ENCODE measurements around the gene ZNF710. TPM values are rescaled to one million over a fixed set of nuclear protein-coding genes. Genes with fewer than 3 reads are reported as not detected.

The ZNF710 gene
- total and polyA plus RNA-seq, 2 of the 13 experiments (the other 11 are each of a cell fraction or from before 2014, with no cell fraction given): 4.7 to 20.6 TPM

GRCh38 chr15:90095521-90095959 lies 94.4 kb downstream of the ZNF710 start (continued):
- TF ChIP-seq ONECUT2 (CRISPR knock-in tag; IDR thresholded peaks at IDR 0.05) (no peak), TBL1XR1 (IDR thresholded peaks at IDR 0.05; ENCODE audit: borderline replicate concordance, low read length, partially characterized antibody) (peak; percentile 81), KMT2A (CRISPR knock-in tag; IDR thresholded peaks at IDR 0.05) (no peak), BCL6 (CRISPR knock-in tag; IDR thresholded peaks at IDR 0.05) (peak; percentile 61), IRF2 (CRISPR knock-in tag; IDR thresholded peaks at IDR 0.05) (0 out of 2 replicates have a peak, but pooled peaks have one; percentile 19), ZNF619 (CRISPR knock-in tag; IDR thresholded peaks at IDR 0.05) (no peak), EHMT2 (IDR thresholded peaks at IDR 0.05; ENCODE audit: borderline replicate concordance, low read depth, low read length) (no peak), ZBTB14 (CRISPR knock-in tag; IDR thresholded peaks at IDR 0.05) (no peak), GATAD2A (CRISPR knock-in tag; IDR thresholded peaks at IDR 0.05) (peak; percentile 47), ZNF713 (CRISPR knock-in tag; IDR thresholded peaks at IDR 0.05) (no peak), ZNF749 (CRISPR knock-in tag; IDR thresholded peaks at IDR 0.05; ENCODE audit: borderline replicate concordance) (no peak), TEAD2 (CRISPR knock-in tag; IDR thresholded peaks at IDR 0.05) (no peak), ZNF773 (CRISPR knock-in tag; IDR thresholded peaks at IDR 0.05; ENCODE audit: borderline replicate concordance) (no peak), ZMYM3 (CRISPR knock-in tag; IDR thresholded peaks at IDR 0.05) (peak; percentile 63; the same call in 1 of the 2 replicates), ESRRA (CRISPR knock-in tag; IDR thresholded peaks at IDR 0.05; ENCODE audit: low read depth) (peak; percentile 87), MEIS1 (CRISPR knock-in tag; IDR thresholded peaks at IDR 0.05; ENCODE audit: borderline replicate concordance) (no peak), ZBTB26 (CRISPR knock-in tag; IDR thresholded peaks at IDR 0.05; ENCODE audit: borderline replicate concordance) (no peak), ZNF335 (CRISPR knock-in tag; IDR thresholded peaks at IDR 0.05) (no peak), ZNF768 (CRISPR knock-in tag; IDR thresholded peaks at IDR 0.05) (no peak), RARA (CRISPR knock-in tag; IDR thresholded peaks at IDR 0.05) (peak; percentile 94)
- TF ChIP-seq, protein P1, sequence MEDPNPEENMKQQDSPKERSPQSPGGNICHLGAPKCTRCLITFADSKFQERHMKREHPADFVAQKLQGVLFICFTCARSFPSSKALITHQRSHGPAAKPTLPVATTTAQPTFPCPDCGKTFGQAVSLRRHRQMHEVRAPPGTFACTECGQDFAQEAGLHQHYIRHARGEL (CRISPR knock-in tag; IDR thresholded peaks at IDR 0.05): no peak
- TF ChIP-seq, protein P2, sequence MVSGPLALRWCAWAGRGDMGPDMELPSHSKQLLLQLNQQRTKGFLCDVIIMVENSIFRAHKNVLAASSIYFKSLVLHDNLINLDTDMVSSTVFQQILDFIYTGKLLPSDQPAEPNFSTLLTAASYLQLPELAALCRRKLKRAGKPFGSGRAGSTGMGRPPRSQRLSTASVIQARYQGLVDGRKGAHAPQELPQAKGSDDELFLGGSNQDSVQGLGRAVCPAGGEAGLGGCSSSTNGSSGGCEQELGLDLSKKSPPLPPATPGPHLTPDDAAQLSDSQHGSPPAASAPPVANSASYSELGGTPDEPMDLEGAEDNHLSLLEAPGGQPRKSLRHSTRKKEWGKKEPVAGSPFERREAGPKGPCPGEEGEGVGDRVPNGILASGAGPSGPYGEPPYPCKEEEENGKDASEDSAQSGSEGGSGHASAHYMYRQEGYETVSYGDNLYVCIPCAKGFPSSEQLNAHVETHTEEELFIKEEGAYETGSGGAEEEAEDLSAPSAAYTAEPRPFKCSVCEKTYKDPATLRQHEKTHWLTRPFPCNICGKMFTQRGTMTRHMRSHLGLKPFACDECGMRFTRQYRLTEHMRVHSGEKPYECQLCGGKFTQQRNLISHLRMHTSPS (CRISPR knock-in tag; IDR thresholded peaks at IDR 0.05; ENCODE audit: low read depth): no peak
- TF ChIP-seq, protein P3, sequence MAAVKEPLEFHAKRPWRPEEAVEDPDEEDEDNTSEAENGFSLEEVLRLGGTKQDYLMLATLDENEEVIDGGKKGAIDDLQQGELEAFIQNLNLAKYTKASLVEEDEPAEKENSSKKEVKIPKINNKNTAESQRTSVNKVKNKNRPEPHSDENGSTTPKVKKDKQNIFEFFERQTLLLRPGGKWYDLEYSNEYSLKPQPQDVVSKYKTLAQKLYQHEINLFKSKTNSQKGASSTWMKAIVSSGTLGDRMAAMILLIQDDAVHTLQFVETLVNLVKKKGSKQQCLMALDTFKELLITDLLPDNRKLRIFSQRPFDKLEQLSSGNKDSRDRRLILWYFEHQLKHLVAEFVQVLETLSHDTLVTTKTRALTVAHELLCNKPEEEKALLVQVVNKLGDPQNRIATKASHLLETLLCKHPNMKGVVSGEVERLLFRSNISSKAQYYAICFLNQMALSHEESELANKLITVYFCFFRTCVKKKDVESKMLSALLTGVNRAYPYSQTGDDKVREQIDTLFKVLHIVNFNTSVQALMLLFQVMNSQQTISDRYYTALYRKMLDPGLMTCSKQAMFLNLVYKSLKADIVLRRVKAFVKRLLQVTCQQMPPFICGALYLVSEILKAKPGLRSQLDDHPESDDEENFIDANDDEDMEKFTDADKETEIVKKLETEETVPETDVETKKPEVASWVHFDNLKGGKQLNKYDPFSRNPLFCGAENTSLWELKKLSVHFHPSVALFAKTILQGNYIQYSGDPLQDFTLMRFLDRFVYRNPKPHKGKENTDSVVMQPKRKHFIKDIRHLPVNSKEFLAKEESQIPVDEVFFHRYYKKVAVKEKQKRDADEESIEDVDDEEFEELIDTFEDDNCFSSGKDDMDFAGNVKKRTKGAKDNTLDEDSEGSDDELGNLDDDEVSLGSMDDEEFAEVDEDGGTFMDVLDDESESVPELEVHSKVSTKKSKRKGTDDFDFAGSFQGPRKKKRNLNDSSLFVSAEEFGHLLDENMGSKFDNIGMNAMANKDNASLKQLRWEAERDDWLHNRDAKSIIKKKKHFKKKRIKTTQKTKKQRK (IDR thresholded peaks at IDR 0.05; ENCODE audit: low read length): no peak
- TF ChIP-seq, protein P4, sequence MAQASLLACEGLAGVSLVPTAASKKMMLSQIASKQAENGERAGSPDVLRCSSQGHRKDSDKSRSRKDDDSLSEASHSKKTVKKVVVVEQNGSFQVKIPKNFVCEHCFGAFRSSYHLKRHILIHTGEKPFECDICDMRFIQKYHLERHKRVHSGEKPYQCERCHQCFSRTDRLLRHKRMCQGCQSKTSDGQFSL (CRISPR knock-in tag; IDR thresholded peaks at IDR 0.05): no peak

All from HepG2 (cell line).